Astrocyte of the cerebellum (primary cell): ENCODE results near the gene FLCN.

ENCODE experiments used
- DNase-seq: peaks from one replicate; pipeline ENCODE4 v3.0.0-alpha.2; 2011; ENCODE audit warnings: low read depth
- H3K4me3 ChIP-seq: 2 replicates; pipeline ENCODE4 v1.5.1; 2011; ENCODE audit warnings: mild to moderate bottlenecking, low read depth, low read length, moderate library complexity
- CTCF ChIP-seq: IDR thresholded peaks from 2 replicates; pipeline ENCODE4 v1.5.1; 2012; ENCODE audit warnings: low read length, low read depth, moderate library complexity, mild to moderate bottlenecking; ENCODE audit errors: missing control alignments
- in situ Hi-C: cut with HindIII; loops from 2 replicates; pipeline ENCODE4 v1.10.0; 2017; ENCODE audit warnings: low sequenced_read_pairs

FLCN gene

GRCh38 chr17:17221329-17221728, 15.6 kb downstream of the FLCN start:
- TF ChIP-seq CTCF, result no peak
- DNase-seq, result no peak
- in situ Hi-C loops, result loop anchor here (5.0 kb wide), 1 partner anchor 51 kb away; no protein-coding TSS in a partner anchor
- no peak overlapping the region for H3K4me3 ChIP-seq

DNA sequence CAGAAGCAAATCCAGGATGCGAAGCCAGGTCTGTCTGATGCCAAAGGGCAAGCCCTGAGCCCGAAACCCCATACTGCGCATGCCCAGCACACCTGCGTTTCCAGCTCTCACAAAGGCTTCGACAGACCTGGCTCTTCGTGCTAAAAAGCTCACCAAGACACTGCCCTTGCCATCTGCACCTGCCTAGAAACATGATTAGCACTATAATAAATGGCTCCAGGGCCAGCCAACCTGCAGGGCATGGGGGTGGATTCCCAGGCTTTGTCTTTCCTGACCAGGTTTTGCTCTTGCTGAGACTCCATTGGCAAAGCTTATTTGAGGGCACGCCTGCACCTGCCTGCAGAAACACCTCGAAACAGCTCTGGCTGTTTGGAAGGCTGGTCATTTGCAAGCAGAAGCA, 16.4 kb downstream of the FLCN start:
- H3K4me3 ChIP-seq, result no peak overlapping the region
- TF ChIP-seq CTCF, result no peak
- in situ Hi-C loops, result loop anchor here (5.0 kb wide), 1 partner anchor 52 kb away; no protein-coding TSS in a partner anchor
- DNase-seq, result no peak

GRCh38 chr17:17217995-17218394, 19.0 kb downstream of the FLCN start:
- H3K4me3 ChIP-seq, result no peak overlapping the region
- no peak for DNase-seq
- no peak for TF ChIP-seq CTCF
- in situ Hi-C loops, result no loop called here

DNA sequence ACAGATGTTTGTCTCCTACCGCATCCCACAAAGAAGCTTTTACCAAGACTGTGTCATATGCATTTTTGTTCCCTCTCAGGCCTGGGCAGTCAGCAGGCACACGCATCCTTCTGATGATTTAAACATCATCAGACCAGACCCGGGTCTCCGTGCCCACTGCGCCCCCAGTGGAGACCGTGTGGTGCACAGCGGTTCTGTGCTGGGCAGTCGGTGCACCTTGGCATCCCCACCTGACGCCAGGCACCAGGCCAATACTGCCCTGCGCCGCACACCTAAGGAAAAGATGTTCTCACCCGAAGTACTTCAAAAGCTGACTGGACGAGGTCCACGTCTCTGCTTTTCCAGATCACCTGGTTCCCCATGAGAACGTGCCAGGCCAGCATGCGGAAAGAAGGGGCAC, 20.2 kb downstream of the FLCN start:
- TF ChIP-seq CTCF, result no peak
- in situ Hi-C loops, result no loop called here
- DNase-seq, result no peak
- H3K4me3 ChIP-seq, result no peak overlapping the region

DNA sequence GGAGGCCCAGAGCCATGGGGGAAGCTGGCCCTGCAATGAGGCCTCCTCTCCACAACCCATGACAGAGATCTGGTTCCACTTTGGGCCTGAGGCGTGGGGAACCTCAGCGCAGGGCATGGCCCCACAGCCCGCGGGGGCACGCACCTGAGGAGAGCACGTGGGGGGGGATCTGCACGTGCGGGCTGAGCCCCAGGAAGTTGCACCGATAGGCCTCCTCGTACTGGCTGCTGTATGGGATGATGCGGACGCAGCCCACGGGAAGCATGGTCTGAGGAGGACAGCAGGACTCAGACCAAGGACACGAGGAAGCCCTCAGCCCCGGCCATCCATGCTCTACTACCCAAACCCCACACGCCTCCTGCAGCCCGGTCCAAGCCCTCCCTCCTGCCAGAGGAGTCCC, 20.7 kb downstream of the FLCN start:
- TF ChIP-seq CTCF, result no peak
- in situ Hi-C loops, result no loop called here
- DNase-seq, result no peak
- H3K4me3 ChIP-seq, result no peak overlapping the region

DNA sequence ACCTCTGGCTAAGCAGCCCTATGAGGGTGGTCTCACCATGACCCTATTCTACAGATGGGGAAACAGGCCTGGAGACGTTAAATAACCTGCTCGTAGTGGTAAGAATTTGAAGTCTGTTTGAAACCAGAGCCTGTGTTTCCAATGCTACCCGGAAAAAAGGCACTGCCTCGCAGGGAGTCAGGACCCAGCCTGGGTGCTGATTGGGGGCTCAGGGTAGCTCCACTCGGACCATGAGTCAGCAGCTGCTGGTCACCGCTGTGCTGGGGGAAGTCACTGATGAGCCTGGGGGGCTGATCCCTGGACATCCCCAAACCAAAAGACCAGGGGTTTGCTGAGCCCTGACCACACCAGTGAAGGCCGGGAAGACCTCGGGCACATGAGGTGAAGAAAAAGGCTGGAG, 21.4 kb downstream of the FLCN start:
- no peak for DNase-seq
- TF ChIP-seq CTCF, result no peak
- H3K4me3 ChIP-seq, result no peak overlapping the region
- in situ Hi-C loops, result no loop called here
